Nephron (organoid): ENCODE data around the gene ZNF710.
A peak's percentile ranks its signal among the peaks of the same experiment; 100 is the strongest.

ENCODE experiments used
- H3K27ac Mint-ChIP-seq, 3 experiments: 2 replicates each; pipeline ENCODE4 v1.8.0; 2020; ENCODE audit warnings: mixed read lengths in 3 of 3, mild to moderate bottlenecking in 2 of 3, moderate library complexity in 1 of 3
- H3K27me3 Mint-ChIP-seq: 2 replicates; pipeline ENCODE4 v1.8.0; 2021; ENCODE audit warnings: low read depth, mild to moderate bottlenecking, moderate library complexity, mixed read lengths
- H3K36me3 Mint-ChIP-seq: 2 replicates; pipeline ENCODE4 v1.8.0; 2020; ENCODE audit warnings: low read depth, mixed read lengths
- H3K4me1 Mint-ChIP-seq: 2 replicates; pipeline ENCODE4 v1.8.0; 2020; ENCODE audit warnings: mixed read lengths
- H3K4me3 Mint-ChIP-seq, 3 experiments: 2 replicates each; pipeline ENCODE4 v1.8.0; 2020; ENCODE audit warnings: mild to moderate bottlenecking in 3 of 3, mixed read lengths in 3 of 3, moderate library complexity in 2 of 3
- H3K9me3 Mint-ChIP-seq: 2 replicates; pipeline ENCODE4 v1.8.0; 2020; ENCODE audit warnings: mixed read lengths
- TF ChIP-seq, protein P1 (sequence below), 3 experiments: fragments of 200-600 bp; sonication (generic); IDR thresholded peaks; one replicate each; pipeline ENCODE4 v1.5.0; 2021; ENCODE audit warnings: antibody characterized with exemption in 3 of 3; ENCODE audit not compliant: unreplicated experiment in 3 of 3

ZNF710 gene

DNA sequence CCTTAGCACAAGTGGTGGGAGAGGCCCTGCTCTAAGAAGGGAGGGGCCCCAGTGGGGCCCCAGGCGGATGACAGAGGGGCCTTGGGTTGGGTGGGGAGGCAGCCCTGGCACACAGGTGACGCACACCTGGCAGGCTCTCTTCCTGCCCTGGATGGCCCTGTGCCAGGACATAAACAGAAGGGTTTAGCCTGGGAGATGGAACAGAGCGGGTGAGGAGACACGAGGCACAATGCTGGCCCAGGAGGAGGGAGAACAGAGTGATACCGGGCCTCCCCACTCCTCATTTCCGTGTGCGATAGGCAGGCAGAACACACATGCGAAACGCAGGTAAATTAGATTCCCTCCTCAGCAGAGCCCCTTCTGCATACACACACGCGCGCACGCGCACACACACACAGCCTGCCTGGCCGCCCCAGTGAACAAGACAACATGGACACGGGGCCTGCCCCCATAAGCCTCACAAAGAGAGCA lies 61.4 kb downstream of the ZNF710 start:
- TF ChIP-seq, protein P1, sequence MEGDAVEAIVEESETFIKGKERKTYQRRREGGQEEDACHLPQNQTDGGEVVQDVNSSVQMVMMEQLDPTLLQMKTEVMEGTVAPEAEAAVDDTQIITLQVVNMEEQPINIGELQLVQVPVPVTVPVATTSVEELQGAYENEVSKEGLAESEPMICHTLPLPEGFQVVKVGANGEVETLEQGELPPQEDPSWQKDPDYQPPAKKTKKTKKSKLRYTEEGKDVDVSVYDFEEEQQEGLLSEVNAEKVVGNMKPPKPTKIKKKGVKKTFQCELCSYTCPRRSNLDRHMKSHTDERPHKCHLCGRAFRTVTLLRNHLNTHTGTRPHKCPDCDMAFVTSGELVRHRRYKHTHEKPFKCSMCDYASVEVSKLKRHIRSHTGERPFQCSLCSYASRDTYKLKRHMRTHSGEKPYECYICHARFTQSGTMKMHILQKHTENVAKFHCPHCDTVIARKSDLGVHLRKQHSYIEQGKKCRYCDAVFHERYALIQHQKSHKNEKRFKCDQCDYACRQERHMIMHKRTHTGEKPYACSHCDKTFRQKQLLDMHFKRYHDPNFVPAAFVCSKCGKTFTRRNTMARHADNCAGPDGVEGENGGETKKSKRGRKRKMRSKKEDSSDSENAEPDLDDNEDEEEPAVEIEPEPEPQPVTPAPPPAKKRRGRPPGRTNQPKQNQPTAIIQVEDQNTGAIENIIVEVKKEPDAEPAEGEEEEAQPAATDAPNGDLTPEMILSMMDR (IDR thresholded peaks at IDR 0.05; ENCODE audit: unreplicated experiment in 3 of 3) = no peak
- Mint-ChIP-seq H3K9me3 (no peaks in the 10 kb centered on the region), H3K4me3 (peak overlapping the region in 1 of 3 experiments; percentile 50), H3K4me1 (peaks cover 35% of the 10 kb centered on the region), H3K27me3 (peaks cover 3% of the 10 kb centered on the region), H3K27ac (peak overlapping the region; percentile 87 to 96 (median 91)), H3K36me3 (peaks cover 3% of the 10 kb centered on the region)

- no peaks in the 10 kb centered on the region for H3K9me3 Mint-ChIP-seq
- peaks cover 3% of the 10 kb centered on the region for H3K36me3 Mint-ChIP-seq
- H3K27ac Mint-ChIP-seq = peak overlapping the region; percentile 87 to 96 (median 91)
- peaks cover 3% of the 10 kb centered on the region for H3K27me3 Mint-ChIP-seq
- TF ChIP-seq, protein P1 (IDR thresholded peaks at IDR 0.05; ENCODE audit: unreplicated experiment in 3 of 3) = no peak
- H3K4me1 Mint-ChIP-seq = peaks cover 35% of the 10 kb centered on the region
- peak overlapping the region in 1 of 3 experiments; percentile 50 for H3K4me3 Mint-ChIP-seq
These were observed 62.0 kb downstream of the ZNF710 start for GRCh38 chr15:90062973-90063769.

GRCh38 chr15:90063770-90064247 lies 62.7 kb downstream of the ZNF710 start:
- Mint-ChIP-seq H3K4me3 (no peak overlapping the region), H3K4me1 (peaks cover 35% of the 10 kb centered on the region), H3K27me3 (peaks cover 3% of the 10 kb centered on the region), H3K36me3 (peaks cover 3% of the 10 kb centered on the region), H3K9me3 (no peaks in the 10 kb centered on the region), H3K27ac (peak overlapping the region; percentile 87 to 91 (median 87))
- TF ChIP-seq, protein P1 (IDR thresholded peaks at IDR 0.05; ENCODE audit: unreplicated experiment in 3 of 3) = no peak

- peaks cover 6% of the 10 kb centered on the region for H3K36me3 Mint-ChIP-seq
- TF ChIP-seq, protein P1 (IDR thresholded peaks at IDR 0.05; ENCODE audit: unreplicated experiment in 3 of 3) = no peak
These were observed 64.0 kb downstream of the ZNF710 start for GRCh38 chr15:90064911-90065681.

DNA sequence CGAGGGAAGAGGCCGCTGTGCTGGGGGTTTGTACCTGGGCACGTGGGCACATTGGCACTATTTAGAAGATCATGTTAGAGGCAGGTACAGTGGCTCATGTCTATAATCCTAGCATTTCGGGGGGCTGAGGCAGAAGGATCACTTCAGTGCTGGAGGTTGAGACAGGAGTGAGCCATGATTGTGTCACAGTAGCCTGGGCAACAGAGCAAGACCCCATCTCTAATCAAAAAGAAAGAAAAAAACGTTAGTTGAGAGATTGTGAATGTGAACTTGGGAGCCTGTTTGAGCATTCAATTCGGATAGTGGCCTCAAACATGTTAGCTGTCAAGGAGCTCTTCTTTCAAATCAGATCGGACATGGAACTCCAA lies 64.5 kb downstream of the ZNF710 start:
- H3K36me3 Mint-ChIP-seq = peaks cover 6% of the 10 kb centered on the region
- H3K27me3 Mint-ChIP-seq = peaks cover 3% of the 10 kb centered on the region
- TF ChIP-seq, protein P1 (IDR thresholded peaks at IDR 0.05; ENCODE audit: unreplicated experiment in 3 of 3) = no peak
- H3K27ac Mint-ChIP-seq = no peak overlapping the region
- H3K9me3 Mint-ChIP-seq = no peaks in the 10 kb centered on the region
- peaks cover 31% of the 10 kb centered on the region for H3K4me1 Mint-ChIP-seq
- no peak overlapping the region for H3K4me3 Mint-ChIP-seq

More at GRCh38 chr15:90064911-90065681, 64.0 kb downstream of the ZNF710 start:
- Mint-ChIP-seq H3K4me3 (peak overlapping the region in 1 of 3 experiments; percentile 15), H3K27me3 (peaks cover 3% of the 10 kb centered on the region), H3K4me1 (peaks cover 31% of the 10 kb centered on the region), H3K27ac (peak overlapping the region in 2 of 3 experiments; percentile 11 to 48), H3K9me3 (no peaks in the 10 kb centered on the region)
